Left lung (tissue), 14 donors: ENCODE measurements around the gene UBE2V1. TPM values are rescaled to one million over a fixed set of nuclear protein-coding genes. Genes with fewer than 3 reads are reported as not detected.
A peak's percentile ranks its signal among the peaks of the same experiment; 100 is the strongest.
"Not testable (repeated sequence)": the region's sequence is repeated elsewhere in the genome, so short reads cannot be mapped to it uniquely, and the experiment has no call there.

Source experiments
- ATAC-seq: fragments of 200-7000 bp; cut with Tn5 transposase; one replicate; pipeline ENCODE4 v1.9.1; 2020; ENCODE audit warnings: moderate library complexity
- DNase-seq, 4 donors: peaks; one replicate each; pipeline ENCODE4 v3.0.0-alpha.2; 2013 to 2020
- H3K27ac ChIP-seq, 2 donors: fragments of 200-600 bp; sonication (generic) in 1 of 2; one replicate each; pipeline versions ENCODE4 v1.5.0 to v1.8.0; 2020 to 2021
- H3K27me3 ChIP-seq, 2 donors: fragments of 200-600 bp; sonication (generic) in 1 of 2; one replicate each; pipeline versions ENCODE4 v1.5.0 to v1.8.0; 2020 to 2021
- H3K36me3 ChIP-seq, 2 donors: fragments of 200-600 bp; sonication (generic) in 1 of 2; one replicate each; pipeline versions ENCODE4 v1.5.0 to v1.8.0; 2020 to 2021
- H3K4me1 ChIP-seq, 2 donors: fragments of 200-600 bp; one replicate each; pipeline ENCODE4 v1.8.0; 2021
- H3K4me3 ChIP-seq, 2 donors: fragments of 200-600 bp; sonication (generic) in 1 of 2; one replicate each; pipeline versions ENCODE4 v1.5.0 to v1.8.0; 2020 to 2021; ENCODE audit warnings: mild to moderate bottlenecking in 1 of 2
- H3K9me3 ChIP-seq, 2 donors: fragments of 200-600 bp; sonication (generic) in 1 of 2; one replicate each; pipeline versions ENCODE4 v1.5.0 to v1.8.0; 2020 to 2021
- intact Hi-C, 2 donors: fragments of 100-400 bp; cut with DNase I; formaldehyde crosslinking; loops; one replicate each; pipeline versions ENCODE4 v1.11.2 to v1.14.2; 2022
- long read RNA-seq, 12 donors: library from polyadenylated mRNA in 2 of 12; unstranded in 2 of 12; transcript quantifications; one replicate each; pipeline ENCODE4 v2.0.0 and lab custom pipeline, GENCODE V29; 2019 to 2026
- polyA plus RNA-seq, 6 donors: library from polyadenylated mRNA; unstranded; fragments of 120-200 nt; gene quantifications; one replicate each; pipeline ENCODE4 v1.2.1, GENCODE V29; 2013; ENCODE audit not compliant: insufficient read length in 6 of 6
- total RNA-seq, 2 donors: library from RNA; stranded (reverse); fragmentation: NEBNext Ultra II Directional; extraction: Animal tissue kit (Norgen Biotek cat#: 25700); gene quantifications; one replicate each; pipeline ENCODE4 v1.2.1, GENCODE V29; 2021
- TF ChIP-seq, protein P1 (sequence below), 2 donors: fragments of 200-600 bp; sonication (generic) in 1 of 2; IDR thresholded peaks; one replicate each; pipeline versions ENCODE4 v1.5.0 to v1.8.0; 2021; ENCODE audit warnings: antibody characterized with exemption in 2 of 2
- donor health status: DM: no; HTN: yes; CAD: no.
- donor health status: DM: no; HTN: no; CAD: no.

The UBE2V1 gene
- total RNA-seq = 10 to 100 TPM; 72.6 to 74.6 TPM
- polyA plus RNA-seq = 100 to 1,000 TPM; 144 to 178 (median 156) TPM
- long read RNA-seq, donor 1, transcript UBE2V1-211 (3 exons, 566 nt) = minor isoform, 6 of 81 reads
- long read RNA-seq, donor 1, transcript UBE2V1-205 (3 exons, 1,983 nt) = minor isoform, 8 of 81 reads
- long read RNA-seq, donor 1, transcript UBE2V1-203 (4 exons, 2,133 nt) = major isoform, 58 of 81 reads
- long read RNA-seq, donor 1, partial matches to known transcripts = 8 of 81 reads
- long read RNA-seq, donor 1, other reads (novel, unspliced or antisense) = 0 of 81 reads
- long read RNA-seq, donor 2, transcript UBE2V1-205 (3 exons, 1,983 nt) = minor isoform, 5 of 77 reads
- long read RNA-seq, donor 2, transcript UBE2V1-203 (4 exons, 2,133 nt) = major isoform, 62 of 77 reads
- long read RNA-seq, donor 2, transcript UBE2V1-211 (3 exons, 566 nt) = minor isoform, 9 of 77 reads
- long read RNA-seq, donor 2, partial matches to known transcripts = 0 of 77 reads
- long read RNA-seq, donor 2, other reads (novel, unspliced or antisense) = 0 of 77 reads
- long read RNA-seq, donor 3, transcript UBE2V1-203 (4 exons, 2,133 nt) = major isoform, 57 of 65 reads
- long read RNA-seq, donor 3, partial matches to known transcripts = 0 of 65 reads
- long read RNA-seq, donor 3, other reads (novel, unspliced or antisense) = 0 of 65 reads
- long read RNA-seq, donor 4, transcript UBE2V1-205 (3 exons, 1,983 nt) = minor isoform, 7 of 40 reads
- long read RNA-seq, donor 4, transcript UBE2V1-203 (4 exons, 2,133 nt) = major isoform, 30 of 40 reads
- long read RNA-seq, donor 4, partial matches to known transcripts = 2 of 40 reads
- long read RNA-seq, donor 4, other reads (novel, unspliced or antisense) = 1 of 40 reads
- long read RNA-seq, donor 5, transcript UBE2V1-203 (4 exons, 2,133 nt) = major isoform, 52 of 73 reads
- long read RNA-seq, donor 5, transcript UBE2V1-211 (3 exons, 566 nt) = minor isoform, 8 of 73 reads
- long read RNA-seq, donor 5, transcript UBE2V1-205 (3 exons, 1,983 nt) = minor isoform, 6 of 73 reads
- long read RNA-seq, donor 5, partial matches to known transcripts = 6 of 73 reads
- long read RNA-seq, donor 5, other reads (novel, unspliced or antisense) = 0 of 73 reads
- long read RNA-seq, donor 6, transcript UBE2V1-205 (3 exons, 1,983 nt) = minor isoform, 6 of 60 reads
- long read RNA-seq, donor 6, transcript UBE2V1-203 (4 exons, 2,133 nt) = major isoform, 49 of 60 reads
- long read RNA-seq, donor 6, partial matches to known transcripts = 0 of 60 reads
- long read RNA-seq, donor 6, other reads (novel, unspliced or antisense) = 0 of 60 reads
- long read RNA-seq, donor 7, transcript UBE2V1-203 (4 exons, 2,133 nt) = major isoform, 23 of 26 reads
- long read RNA-seq, donor 7, partial matches to known transcripts = 0 of 26 reads
- long read RNA-seq, donor 7, other reads (novel, unspliced or antisense) = 0 of 26 reads
- long read RNA-seq, donor 8, transcript UBE2V1-203 (4 exons, 2,133 nt) = major isoform, 65 of 79 reads
- long read RNA-seq, donor 8, partial matches to known transcripts = 6 of 79 reads
- long read RNA-seq, donor 8, other reads (novel, unspliced or antisense) = 0 of 79 reads
- long read RNA-seq, donor 9 = 0 reads
- long read RNA-seq, donor 10, transcript UBE2V1-203 (4 exons, 2,133 nt) = major isoform, 40 of 48 reads
- long read RNA-seq, donor 10, partial matches to known transcripts = 4 of 48 reads
- long read RNA-seq, donor 10, other reads (novel, unspliced or antisense) = 1 of 48 reads
- long read RNA-seq, donor 11, transcript UBE2V1-203 (4 exons, 2,133 nt) = major isoform, 73 of 91 reads
- long read RNA-seq, donor 11, transcript UBE2V1-205 (3 exons, 1,983 nt) = minor isoform, 6 of 91 reads
- long read RNA-seq, donor 11, transcript UBE2V1-211 (3 exons, 566 nt) = minor isoform, 10 of 91 reads
- long read RNA-seq, donor 11, partial matches to known transcripts = 0 of 91 reads
- long read RNA-seq, donor 11, other reads (novel, unspliced or antisense) = 0 of 91 reads
- long read RNA-seq, donor 12, transcript UBE2V1-203 (4 exons, 2,133 nt) = major isoform, 43 of 53 reads
- long read RNA-seq, donor 12, transcript UBE2V1-205 (3 exons, 1,983 nt) = minor isoform, 6 of 53 reads
- long read RNA-seq, donor 12, partial matches to known transcripts = 0 of 53 reads
- long read RNA-seq, donor 12, other reads (novel, unspliced or antisense) = 0 of 53 reads

DNA sequence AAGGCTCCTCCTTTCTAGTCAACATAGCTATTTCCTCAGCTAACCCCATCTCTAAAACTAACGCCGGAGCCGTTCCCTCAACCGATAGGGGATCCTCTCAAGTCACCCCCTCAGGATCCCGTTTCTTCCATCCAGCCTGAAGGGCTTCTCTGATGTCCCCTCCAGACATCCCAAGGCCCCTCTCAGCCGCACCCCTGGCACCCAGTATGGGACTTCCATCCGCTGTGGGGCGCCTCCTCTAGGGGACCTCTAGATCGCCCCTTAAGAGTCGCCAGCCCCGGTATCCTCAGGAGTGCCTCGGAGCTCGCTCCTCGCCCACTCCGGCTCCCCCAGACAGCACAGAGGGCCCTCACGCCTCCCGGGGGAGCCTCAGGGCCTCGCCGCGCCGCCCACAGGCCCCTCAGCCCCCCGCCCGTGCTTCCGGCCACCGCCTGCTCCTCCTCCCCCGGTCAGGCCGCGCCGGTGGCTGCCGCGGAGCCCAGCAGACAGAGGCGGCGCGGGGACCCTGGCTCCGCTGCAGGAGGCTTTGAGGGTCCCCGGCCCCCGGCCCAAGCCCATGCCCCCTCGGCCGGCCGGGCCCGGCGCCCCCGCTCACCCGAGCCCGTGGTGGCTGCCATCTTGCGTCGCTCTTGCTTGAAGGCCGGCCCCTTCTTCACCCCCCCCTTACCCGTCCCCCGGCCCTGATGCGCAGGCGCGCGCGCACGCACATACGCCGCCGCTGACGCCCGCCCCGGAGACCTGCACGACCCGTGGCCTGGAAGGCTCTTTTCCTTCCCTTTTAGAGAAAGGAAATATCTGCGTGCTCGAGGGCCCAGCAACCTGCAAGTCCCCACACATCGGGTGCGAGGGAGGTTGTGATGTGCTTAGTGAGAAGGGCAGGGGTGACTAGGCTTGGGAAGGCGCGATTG, at the start of gene UBE2V1:
TSS of gene UBE2V1 (minus strand) at position 639 of the 908 bp plus-strand sequence. CDS start at position 617, 22 bp downstream.
- H3K4me1 ChIP-seq = peaks cover 38 to 81% of the 10 kb centered on the region in 2 donors
- peaks cover 0 to 5% of the 10 kb centered on the region in 2 donors for H3K36me3 ChIP-seq
- H3K27me3 ChIP-seq = no peaks in the 10 kb centered on the region
- ATAC-seq (peak; percentile 84), DNase-seq (peak; percentile 90 to 99 (median 94))
- H3K27ac ChIP-seq = peak within 1 kb of the TSS; percentile 94 to 95
- no peaks in the 10 kb centered on the region for H3K9me3 ChIP-seq
- intact Hi-C loops = no loop called here
- TF ChIP-seq, protein P1, sequence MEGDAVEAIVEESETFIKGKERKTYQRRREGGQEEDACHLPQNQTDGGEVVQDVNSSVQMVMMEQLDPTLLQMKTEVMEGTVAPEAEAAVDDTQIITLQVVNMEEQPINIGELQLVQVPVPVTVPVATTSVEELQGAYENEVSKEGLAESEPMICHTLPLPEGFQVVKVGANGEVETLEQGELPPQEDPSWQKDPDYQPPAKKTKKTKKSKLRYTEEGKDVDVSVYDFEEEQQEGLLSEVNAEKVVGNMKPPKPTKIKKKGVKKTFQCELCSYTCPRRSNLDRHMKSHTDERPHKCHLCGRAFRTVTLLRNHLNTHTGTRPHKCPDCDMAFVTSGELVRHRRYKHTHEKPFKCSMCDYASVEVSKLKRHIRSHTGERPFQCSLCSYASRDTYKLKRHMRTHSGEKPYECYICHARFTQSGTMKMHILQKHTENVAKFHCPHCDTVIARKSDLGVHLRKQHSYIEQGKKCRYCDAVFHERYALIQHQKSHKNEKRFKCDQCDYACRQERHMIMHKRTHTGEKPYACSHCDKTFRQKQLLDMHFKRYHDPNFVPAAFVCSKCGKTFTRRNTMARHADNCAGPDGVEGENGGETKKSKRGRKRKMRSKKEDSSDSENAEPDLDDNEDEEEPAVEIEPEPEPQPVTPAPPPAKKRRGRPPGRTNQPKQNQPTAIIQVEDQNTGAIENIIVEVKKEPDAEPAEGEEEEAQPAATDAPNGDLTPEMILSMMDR (IDR thresholded peaks at IDR 0.05) = no peak
- peak within 1 kb of the TSS; percentile 91 to 98 for H3K4me3 ChIP-seq

DNA sequence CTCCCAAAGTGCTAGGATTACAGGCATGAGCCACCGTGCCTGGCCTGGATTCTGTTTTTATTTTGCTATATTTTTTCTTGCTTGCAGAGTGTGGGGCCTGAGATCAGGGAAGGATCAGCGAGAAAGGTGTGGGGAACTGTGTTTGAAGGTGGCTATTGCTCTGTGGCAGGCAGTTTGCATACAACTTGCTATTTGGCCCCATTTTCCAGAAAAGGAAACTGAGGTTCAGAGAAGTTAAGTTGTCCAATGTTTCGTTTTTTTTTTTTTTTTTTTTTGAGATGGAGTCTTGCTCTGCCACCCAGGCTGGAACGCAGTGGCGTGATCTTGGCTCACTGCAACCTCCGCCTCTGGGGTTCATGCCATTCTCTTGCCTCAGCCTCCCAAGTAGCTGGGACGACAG, 48.5 kb upstream of the UBE2V1 start:
- H3K4me3 ChIP-seq, H3K27ac ChIP-seq, H3K27me3 ChIP-seq, H3K36me3 ChIP-seq, ATAC-seq, intact Hi-C loops, H3K9me3 ChIP-seq, DNase-seq: not testable (repeated sequence)
- H3K4me1 ChIP-seq = peaks cover 3 to 31% of the 10 kb centered on the region in 2 donors

DNA sequence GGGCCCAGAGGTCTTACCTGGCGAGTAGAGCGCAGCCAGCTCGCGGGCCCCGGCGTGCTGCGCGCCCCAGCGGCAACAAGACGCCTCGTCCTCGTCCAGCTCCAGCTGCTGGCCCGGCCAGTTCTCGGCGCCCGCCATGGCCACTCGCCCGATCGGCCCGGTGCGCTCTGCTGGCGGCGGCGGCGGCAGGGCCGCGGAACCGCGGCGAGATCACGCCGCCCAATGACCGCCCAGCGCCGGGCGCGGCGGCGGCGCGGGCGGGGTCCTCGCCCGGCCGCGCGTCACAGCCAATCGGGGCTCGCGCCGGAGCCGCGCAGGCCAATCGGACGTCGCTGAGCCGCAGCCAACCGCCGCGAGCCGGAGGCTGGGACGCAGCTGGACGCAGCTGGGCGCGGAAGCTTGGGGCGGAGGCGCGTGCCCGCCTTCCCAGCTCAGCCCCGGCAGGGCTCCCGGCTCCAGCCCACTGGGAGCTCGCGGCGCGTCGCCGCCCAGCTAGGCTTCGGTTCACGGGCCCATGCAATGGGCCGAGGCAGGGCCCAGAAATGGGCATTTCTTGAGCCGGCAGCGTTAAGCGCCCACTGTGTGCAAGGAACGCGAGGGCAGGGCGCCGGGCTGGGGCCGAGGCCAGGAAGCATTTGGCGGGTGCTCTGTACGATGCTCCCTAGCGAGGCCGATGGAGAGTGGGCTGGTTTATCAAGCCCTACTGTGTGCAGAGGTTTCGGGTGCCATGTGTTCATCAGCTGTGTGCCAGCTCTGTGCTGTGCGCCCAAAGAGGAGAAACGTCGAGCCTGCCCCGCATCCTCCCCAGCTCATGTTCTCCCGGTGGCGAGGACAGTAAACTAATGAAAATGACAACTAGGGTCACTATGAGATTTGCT, 40.8 kb upstream of the UBE2V1 start, which contains the start of gene PEDS1:
TSS of gene PEDS1 (minus strand) at position 224 of the 878 bp plus-strand sequence. CDS start at position 138, 86 bp downstream.
- Histone ChIP-seq H3K4me1 (peaks cover 21 to 49% of the 10 kb centered on the region in 2 donors), H3K27me3 (no peaks in the 10 kb centered on the region), H3K36me3 (peaks cover 0 to 22% of the 10 kb centered on the region in 2 donors), H3K27ac (peak within 1 kb of the TSS; percentile 88 to 91), H3K9me3 (no peaks in the 10 kb centered on the region), H3K4me3 (peak within 1 kb of the TSS; percentile 74 to 97)
- peak; percentile 92 to 97 (median 96) for DNase-seq
- TF ChIP-seq, protein P1 (IDR thresholded peaks at IDR 0.05) = no peak
- intact Hi-C loops = no loop called here
- ATAC-seq = peak; percentile 87
